ENCODE measurements around the gene PRRT1. TPM values are rescaled to one million over a fixed set of nuclear protein-coding genes. Genes with fewer than 3 reads are reported as not detected.

PRRT1 gene
- total RNA-seq, 4 donors from 2014 or later = 1.2 to 4.8 (median 3.1) TPM

DNA sequence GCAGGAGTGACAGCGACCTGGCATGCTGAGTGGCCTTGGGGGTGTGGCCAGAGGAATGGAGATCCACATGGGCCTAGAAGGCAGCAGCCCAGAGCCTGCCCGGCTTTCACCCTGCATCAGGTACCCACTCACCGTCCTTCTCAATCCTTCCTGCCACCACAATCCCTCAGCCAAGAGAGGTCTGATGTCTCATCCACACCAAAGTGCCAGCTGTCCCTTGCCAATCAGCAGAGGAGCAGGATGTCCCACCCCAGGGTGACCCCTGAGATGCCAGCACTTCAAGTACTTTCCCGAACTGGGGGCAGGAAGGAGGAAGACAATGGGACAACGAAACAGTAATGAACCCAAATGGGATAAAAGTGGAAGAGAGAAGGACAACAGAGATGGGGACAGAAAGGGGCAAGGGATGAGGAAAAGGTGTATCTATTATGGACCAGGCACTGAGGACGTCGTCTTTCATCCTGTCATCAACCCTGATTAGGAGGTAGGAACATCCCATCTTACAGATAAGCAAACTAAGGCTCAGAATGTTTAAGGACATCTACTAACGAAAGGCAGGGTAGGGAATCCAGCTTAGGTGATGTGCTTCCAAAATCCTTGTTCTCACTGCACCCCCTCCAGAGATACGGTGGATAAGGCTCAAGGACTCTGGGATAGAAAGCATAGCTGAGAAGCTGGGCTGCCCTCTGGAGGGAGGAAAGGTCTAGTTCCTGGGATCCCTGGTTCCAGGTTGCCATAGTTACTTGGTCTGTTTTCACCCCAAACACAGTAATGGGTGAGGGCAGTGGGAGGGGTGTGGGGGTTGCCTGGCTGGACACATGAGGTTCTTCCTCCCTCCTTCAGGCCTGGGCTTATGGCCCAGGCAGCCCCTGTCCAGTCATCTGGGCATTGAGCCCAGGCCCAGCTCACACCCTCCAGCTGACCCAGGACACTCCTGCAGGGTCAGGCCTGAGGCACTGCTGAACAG, 38.1 kb downstream of the PRRT1 start:
- Histone ChIP-seq H3K27ac (peak overlapping the region; percentile 67 to 86 (median 79)), H3K4me1 (peaks cover 5 to 72% (median 46%) of the 10 kb centered on the region in 3 donors), H3K36me3 (peaks cover 0 to 41% of the 10 kb centered on the region in 2 donors), H3K4me3 (no peak overlapping the region), H3K9me3 (no peaks in the 10 kb centered on the region), H3K27me3 (no peaks in the 10 kb centered on the region)
- TF ChIP-seq POLR2AphosphoS5 (IDR thresholded peaks at IDR 0.05) = peak; percentile 83
- peak in 3 of 4 experiments; percentile 55 to 62 (median 60) for TF ChIP-seq CTCF (IDR thresholded peaks at IDR 0.05)
- TF ChIP-seq POLR2A (IDR thresholded peaks at IDR 0.05) = no peak
- ATAC-seq = peak; percentile 87
- 36 to 41% methylated on average over 4 of the region's 9 CpGs for WGBS, 2 donors (ENCODE audit: low coverage in 1 of 2)

- Histone ChIP-seq H3K27me3 (no peaks in the 10 kb centered on the region), H3K9me3 (no peaks in the 10 kb centered on the region), H3K36me3 (peaks cover 0 to 29% of the 10 kb centered on the region in 2 donors), H3K4me3 (no peak overlapping the region), H3K4me1 (peaks cover 5 to 78% (median 52%) of the 10 kb centered on the region in 3 donors), H3K27ac (peak overlapping the region; percentile 67 to 86 (median 81))
- TF ChIP-seq EP300 (IDR thresholded peaks at IDR 0.05) = no peak
- no peak for TF ChIP-seq POLR2A (IDR thresholded peaks at IDR 0.05)
- TF ChIP-seq POLR2AphosphoS5 (IDR thresholded peaks at IDR 0.05) = no peak
- no peak for TF ChIP-seq CTCF (IDR thresholded peaks at IDR 0.05)
- ATAC-seq = peak; percentile 8
- WGBS, 2 donors (ENCODE audit: low coverage in 1 of 2) = 42 to 62% methylated on average over 7 of the region's 9 CpGs
Observed at GRCh38 chr6:32112431-32112980, 39.2 kb downstream of the PRRT1 start.

DNA sequence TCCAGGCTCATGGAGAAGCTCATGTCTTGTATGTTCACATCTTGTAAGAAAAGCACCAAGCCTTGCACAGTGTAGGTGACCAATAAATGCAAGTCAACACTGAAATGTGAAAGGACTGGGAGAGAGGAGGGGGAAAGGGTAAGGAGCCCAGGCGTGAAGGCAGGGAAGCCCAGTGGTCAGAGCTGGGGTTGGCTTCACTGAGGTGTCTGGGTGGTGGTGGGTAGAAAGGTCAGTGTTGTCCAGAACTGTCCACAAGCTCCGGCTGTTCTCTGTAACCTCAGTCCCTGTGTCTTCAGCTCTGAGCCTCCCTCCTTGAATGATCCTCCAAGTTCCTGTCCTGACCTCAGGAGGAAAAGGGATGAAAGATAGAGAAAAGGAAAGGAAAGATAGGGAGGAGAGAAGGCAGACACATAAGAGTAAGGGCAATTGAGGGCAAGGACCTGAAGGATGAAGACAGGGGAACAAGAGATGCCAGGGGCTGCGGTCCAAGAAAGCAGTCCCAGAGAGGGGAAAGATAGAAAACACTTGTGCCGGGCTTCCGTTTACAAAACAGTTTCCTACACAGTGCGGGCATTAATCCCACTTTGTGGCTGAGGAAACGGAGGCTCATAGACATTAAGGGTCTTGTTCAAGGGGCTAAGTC, 40.2 kb downstream of the PRRT1 start:
- ATAC-seq = peak; percentile 5
- H3K27me3 ChIP-seq = no peaks in the 10 kb centered on the region
- peaks cover 0 to 19% of the 10 kb centered on the region in 2 donors for H3K36me3 ChIP-seq
- H3K4me3 ChIP-seq = no peak overlapping the region
- peak; percentile 43 for TF ChIP-seq POLR2AphosphoS5 (IDR thresholded peaks at IDR 0.05)
- TF ChIP-seq POLR2A (IDR thresholded peaks at IDR 0.05) = no peak
- peaks cover 5 to 87% (median 61%) of the 10 kb centered on the region in 3 donors for H3K4me1 ChIP-seq
- H3K27ac ChIP-seq = peak overlapping the region; percentile 26 to 86 (median 81)
- 24 to 31% methylated on average over 2 to 7 of the region's 7 CpGs for WGBS, 2 donors (ENCODE audit: low coverage in 1 of 2)
- no peaks in the 10 kb centered on the region for H3K9me3 ChIP-seq

- TF ChIP-seq CTCF (IDR thresholded peaks at IDR 0.05) (no peak), POLR2A (IDR thresholded peaks at IDR 0.05) (peak in 1 of 2 donors; percentile 14), POLR2AphosphoS5 (IDR thresholded peaks at IDR 0.05) (peak; percentile 38)
- Histone ChIP-seq H3K4me3 (peak overlapping the region in 1 of 2 donors; percentile 4), H3K27ac (peak overlapping the region; percentile 26 to 86 (median 81)), H3K4me1 (peaks cover 5 to 96% (median 70%) of the 10 kb centered on the region in 3 donors), H3K9me3 (no peaks in the 10 kb centered on the region), H3K36me3 (peaks cover 0 to 10% of the 10 kb centered on the region in 2 donors), H3K27me3 (no peaks in the 10 kb centered on the region)
- WGBS, 2 donors (ENCODE audit: low coverage in 1 of 2) = 80% methylated on average over 2 of the region's 7 CpGs; no CpG with 5 or more reads in 1 of the 2 donors
- ATAC-seq = no peak
Observed at GRCh38 chr6:32110632-32111031, 41.1 kb downstream of the PRRT1 start.

DNA sequence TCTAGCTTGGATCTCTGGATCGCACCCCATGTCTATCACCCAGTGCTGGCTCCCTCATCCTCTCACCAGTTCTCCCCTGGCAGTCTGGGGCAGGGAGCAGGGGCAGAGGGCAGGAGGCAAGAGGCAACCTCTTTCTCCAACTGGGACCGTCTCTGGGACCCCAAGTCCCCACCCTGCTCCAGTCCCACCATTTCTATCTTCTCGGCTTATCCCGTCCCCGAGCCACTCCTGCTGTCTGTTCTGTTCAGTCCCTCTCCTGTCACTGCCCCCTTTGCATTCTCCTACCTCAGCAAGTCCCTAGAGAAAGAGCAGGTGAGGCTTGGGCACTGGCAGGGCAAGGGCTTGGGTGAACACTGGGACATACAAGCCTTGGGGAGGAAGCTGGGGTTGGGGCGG, 42.0 kb downstream of the PRRT1 start:
- H3K4me3 ChIP-seq = peak overlapping the region in 1 of 2 donors; percentile 54
- H3K9me3 ChIP-seq = no peaks in the 10 kb centered on the region
- no peaks in the 10 kb centered on the region for H3K27me3 ChIP-seq
- H3K4me1 ChIP-seq = peaks cover 5 to 96% (median 72%) of the 10 kb centered on the region in 3 donors
- TF ChIP-seq EP300 (IDR thresholded peaks at IDR 0.05) = no peak
- TF ChIP-seq POLR2A (IDR thresholded peaks at IDR 0.05) = no peak
- no peak for TF ChIP-seq CTCF (IDR thresholded peaks at IDR 0.05)
- TF ChIP-seq POLR2AphosphoS5 (IDR thresholded peaks at IDR 0.05) = no peak
- H3K27ac ChIP-seq = peak overlapping the region; percentile 26 to 86 (median 81)
- 34% methylated on average over 2 of the region's 6 CpGs; no CpG with 5 or more reads in 1 of the 2 donors for WGBS, 2 donors (ENCODE audit: low coverage in 1 of 2)
- peaks cover 0 to 2% of the 10 kb centered on the region in 2 donors for H3K36me3 ChIP-seq
- no peak for ATAC-seq
